ENCODE data around the gene DENND1B. TPM values are rescaled to one million over a fixed set of nuclear protein-coding genes. Genes with fewer than 3 reads are reported as not detected.

DENND1B gene
- total RNA-seq, 5 donors from 2014 or later (not counting 1 experiment from before 2014, with no cell fraction given), result 13.6 to 29.8 (median 15.8) TPM

DNA sequence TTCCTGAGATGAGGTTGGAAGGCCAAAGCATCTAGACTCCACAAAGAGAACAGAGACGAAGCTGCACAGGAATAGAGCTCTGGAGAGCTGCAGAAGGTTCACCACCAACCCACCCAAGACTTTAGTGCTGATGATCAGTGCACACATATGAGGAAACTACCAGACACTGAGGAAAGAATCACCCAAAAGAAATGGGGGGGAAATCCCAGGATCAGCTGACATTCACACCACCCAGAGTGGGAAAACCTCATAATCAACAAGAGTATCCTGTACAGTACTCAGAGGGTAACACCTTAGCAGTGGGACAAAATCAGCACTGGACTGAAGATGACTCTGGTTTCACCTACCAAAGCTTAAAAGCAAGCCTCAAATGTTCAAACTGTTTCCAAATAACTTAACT, 36.4 kb downstream of the DENND1B start:
- H3K27ac ChIP-seq (ENCODE audit: low read length), result no peak overlapping the region
- H3K4me1 Mint-ChIP-seq, result peaks cover 64 to 69% (median 66%) of the 10 kb centered on the region in 3 donors
- ChIA-PET POLR2A (no interaction called here), CTCF (no interaction called here)
- H3K4me1 ChIP-seq (ENCODE audit: control insufficient read depth in 1 of 2, extremely low read depth in 1 of 2, insufficient read depth in 2 of 2, low read length in 2 of 2), result peaks cover 0 to 2% of the 10 kb centered on the region in 2 experiments
- DNase-seq (peak in 1 of 35 experiments; percentile 9), ATAC-seq (replicated peaks in 1 of 4) (no peak)
- H3K36me3 Mint-ChIP-seq, result peaks cover 8% of the 10 kb centered on the region
- H3K36me3 ChIP-seq (ENCODE audit: control insufficient read depth in 2 of 2, extremely low read depth in 1 of 2, insufficient read depth in 1 of 2, low read length in 1 of 2), result no peaks in the 10 kb centered on the region
- no peak overlapping the region for H3K4me3 ChIP-seq (ENCODE audit: control insufficient read depth in 1 of 2, extremely low read depth in 1 of 2, low read length in 1 of 2)
- no peak overlapping the region for H3K4me3 Mint-ChIP-seq
- H3K9me3 ChIP-seq, result no peaks in the 10 kb centered on the region
- peaks cover 0 to 5% (median 0%) of the 10 kb centered on the region in 3 donors for H3K9me3 Mint-ChIP-seq
- H3K27ac Mint-ChIP-seq, result no peak overlapping the region
- WGBS (ENCODE audit: insufficient coverage), result no CpG with 5 or more reads among the region's 1 CpG
- no peaks in the 10 kb centered on the region for H3K27me3 ChIP-seq (replicated peaks in 1 of 2; ENCODE audit: control insufficient read depth in 2 of 2, extremely low read depth in 1 of 2, insufficient read depth in 2 of 2, low read length in 1 of 2)
- H3K27me3 Mint-ChIP-seq, result no peaks in the 10 kb centered on the region

DNA sequence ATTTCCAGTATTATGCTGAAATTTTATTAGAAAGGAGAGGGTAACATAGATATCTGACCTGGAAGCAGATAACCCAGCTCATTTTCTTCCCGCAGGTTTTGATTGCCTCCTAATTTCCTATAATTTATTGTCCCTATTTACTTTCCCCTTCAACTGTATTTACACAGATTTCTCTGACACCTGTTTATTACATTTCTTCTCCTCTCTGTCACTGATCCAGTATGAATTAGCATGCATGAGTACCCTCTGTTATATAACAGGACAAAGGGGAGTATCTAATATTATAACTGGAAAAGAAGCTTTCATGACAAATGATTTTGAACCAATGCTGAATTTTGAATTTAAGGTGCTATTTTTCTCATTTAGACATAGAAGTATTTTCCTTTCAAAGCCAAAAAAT, 37.4 kb downstream of the DENND1B start:
- H3K9me3 Mint-ChIP-seq, result peaks cover 0 to 5% (median 0%) of the 10 kb centered on the region in 3 donors
- peaks cover 56 to 67% (median 62%) of the 10 kb centered on the region in 3 donors for H3K4me1 Mint-ChIP-seq
- H3K4me3 Mint-ChIP-seq, result no peak overlapping the region
- ATAC-seq (replicated peaks in 1 of 4) (no peak), DNase-seq (no peak)
- ChIA-PET CTCF (no interaction called here), POLR2A (no interaction called here)
- no peaks in the 10 kb centered on the region for H3K27me3 Mint-ChIP-seq
- no peaks in the 10 kb centered on the region for H3K27me3 ChIP-seq (replicated peaks in 1 of 2; ENCODE audit: control insufficient read depth in 2 of 2, extremely low read depth in 1 of 2, insufficient read depth in 2 of 2, low read length in 1 of 2)
- no peaks in the 10 kb centered on the region for H3K4me1 ChIP-seq (ENCODE audit: control insufficient read depth in 1 of 2, extremely low read depth in 1 of 2, insufficient read depth in 2 of 2, low read length in 2 of 2)
- peaks cover 14% of the 10 kb centered on the region for H3K36me3 Mint-ChIP-seq
- H3K27ac Mint-ChIP-seq, result no peak overlapping the region
- H3K4me3 ChIP-seq (ENCODE audit: control insufficient read depth in 1 of 2, extremely low read depth in 1 of 2, low read length in 1 of 2), result no peak overlapping the region
- WGBS (ENCODE audit: insufficient coverage), result 80% methylated on average over 1 of the region's 1 CpG
- no peaks in the 10 kb centered on the region for H3K36me3 ChIP-seq (ENCODE audit: control insufficient read depth in 2 of 2, extremely low read depth in 1 of 2, insufficient read depth in 1 of 2, low read length in 1 of 2)
- no peak overlapping the region for H3K27ac ChIP-seq (ENCODE audit: low read length)
- no peaks in the 10 kb centered on the region for H3K9me3 ChIP-seq

DNA sequence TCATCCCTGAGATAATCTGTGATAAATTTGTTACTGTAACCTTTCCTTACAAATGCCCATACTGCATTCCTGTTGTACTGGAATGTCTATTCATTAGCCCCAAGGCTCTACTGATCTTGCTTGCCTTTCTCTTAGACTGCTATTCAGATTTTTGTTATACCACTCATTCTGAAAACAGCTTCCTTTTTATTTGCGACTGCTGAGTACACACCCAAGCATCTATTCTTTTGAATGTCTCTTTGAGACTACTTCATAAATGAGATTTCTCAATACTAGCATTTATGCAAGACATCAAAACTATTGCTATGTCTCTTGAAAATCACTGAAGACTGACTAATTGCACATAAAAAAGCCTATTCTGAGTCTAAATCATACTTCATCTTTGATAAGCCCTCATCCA, 38.6 kb downstream of the DENND1B start:
- Mint-ChIP-seq H3K4me3 (no peak overlapping the region), H3K27me3 (no peaks in the 10 kb centered on the region), H3K9me3 (peaks cover 0 to 5% (median 0%) of the 10 kb centered on the region in 3 donors), H3K4me1 (peaks cover 49 to 68% (median 65%) of the 10 kb centered on the region in 3 donors), H3K36me3 (peaks cover 26% of the 10 kb centered on the region), H3K27ac (no peak overlapping the region)
- CTCF ChIA-PET, result interaction anchor here (0.6 kb wide), 2 partner anchors 25 to 484 kb away, joined by 3 to 4 read pairs; no protein-coding TSS in a partner anchor
- POLR2A ChIA-PET, result interaction anchor here in 1 of 2 donors (0.6 kb wide), 2 partner anchors 16 to 43 kb away, joined by 4 to 7 read pairs; no protein-coding TSS in a partner anchor
- Histone ChIP-seq H3K36me3 (ENCODE audit: control insufficient read depth in 2 of 2, extremely low read depth in 1 of 2, insufficient read depth in 1 of 2, low read length in 1 of 2) (no peaks in the 10 kb centered on the region), H3K9me3 (no peaks in the 10 kb centered on the region), H3K4me3 (ENCODE audit: control insufficient read depth in 1 of 2, extremely low read depth in 1 of 2, low read length in 1 of 2) (no peak overlapping the region), H3K27me3 (replicated peaks in 1 of 2; ENCODE audit: control insufficient read depth in 2 of 2, extremely low read depth in 1 of 2, insufficient read depth in 2 of 2, low read length in 1 of 2) (no peaks in the 10 kb centered on the region), H3K27ac (ENCODE audit: low read length) (no peak overlapping the region), H3K4me1 (ENCODE audit: control insufficient read depth in 1 of 2, extremely low read depth in 1 of 2, insufficient read depth in 2 of 2, low read length in 2 of 2) (no peaks in the 10 kb centered on the region)
- no peak for ATAC-seq (replicated peaks in 1 of 4)
- no peak for DNase-seq
- 45% methylated on average over 1 of the region's 1 CpG for WGBS (ENCODE audit: insufficient coverage)

DNA sequence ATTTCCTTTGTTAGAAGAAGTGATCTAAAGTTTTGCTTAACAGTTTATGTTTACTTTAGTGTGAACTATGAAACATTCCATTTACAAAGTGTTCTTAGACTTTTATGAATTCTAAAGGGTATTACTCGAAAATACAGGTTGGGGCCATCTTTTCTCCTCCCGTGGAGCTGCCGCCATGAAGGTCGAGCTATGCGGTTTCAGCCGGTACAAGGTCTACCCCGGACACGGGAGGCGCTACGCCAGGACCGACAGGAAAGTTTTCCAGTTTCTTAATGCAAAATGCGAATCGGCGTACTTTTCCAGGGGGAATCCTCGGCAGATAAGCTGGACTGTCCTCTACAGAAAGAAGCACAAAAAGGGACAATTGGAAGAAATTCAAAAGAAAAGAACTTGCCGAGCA, 39.8 kb downstream of the DENND1B start:
- 96% methylated on average over 16 of the region's 16 CpGs for WGBS (ENCODE audit: insufficient coverage)
- H3K4me3 Mint-ChIP-seq, result no peak overlapping the region
- ATAC-seq (replicated peaks in 1 of 4), result no peak
- H3K27me3 Mint-ChIP-seq, result no peaks in the 10 kb centered on the region
- Histone ChIP-seq H3K4me1 (ENCODE audit: control insufficient read depth in 1 of 2, extremely low read depth in 1 of 2, insufficient read depth in 2 of 2, low read length in 2 of 2) (no peaks in the 10 kb centered on the region), H3K36me3 (ENCODE audit: control insufficient read depth in 2 of 2, extremely low read depth in 1 of 2, insufficient read depth in 1 of 2, low read length in 1 of 2) (no peaks in the 10 kb centered on the region), H3K27ac (ENCODE audit: low read length) (no peak overlapping the region), H3K4me3 (ENCODE audit: control insufficient read depth in 1 of 2, extremely low read depth in 1 of 2, low read length in 1 of 2) (no peak overlapping the region), H3K9me3 (no peaks in the 10 kb centered on the region), H3K27me3 (replicated peaks in 1 of 2; ENCODE audit: control insufficient read depth in 2 of 2, extremely low read depth in 1 of 2, insufficient read depth in 2 of 2, low read length in 1 of 2) (no peaks in the 10 kb centered on the region)
- peaks cover 0 to 5% (median 0%) of the 10 kb centered on the region in 3 donors for H3K9me3 Mint-ChIP-seq
- no peak overlapping the region for H3K27ac Mint-ChIP-seq
- ChIA-PET CTCF (interaction anchor here in 1 of 2 donors (0.5 kb wide), 1 partner anchor 74 kb away, joined by 3 read pairs; no protein-coding TSS in a partner anchor), POLR2A (no interaction called here)
- peaks cover 28% of the 10 kb centered on the region for H3K36me3 Mint-ChIP-seq
- H3K4me1 Mint-ChIP-seq, result peaks cover 46 to 64% (median 64%) of the 10 kb centered on the region in 3 donors
- no peak for DNase-seq

DNA sequence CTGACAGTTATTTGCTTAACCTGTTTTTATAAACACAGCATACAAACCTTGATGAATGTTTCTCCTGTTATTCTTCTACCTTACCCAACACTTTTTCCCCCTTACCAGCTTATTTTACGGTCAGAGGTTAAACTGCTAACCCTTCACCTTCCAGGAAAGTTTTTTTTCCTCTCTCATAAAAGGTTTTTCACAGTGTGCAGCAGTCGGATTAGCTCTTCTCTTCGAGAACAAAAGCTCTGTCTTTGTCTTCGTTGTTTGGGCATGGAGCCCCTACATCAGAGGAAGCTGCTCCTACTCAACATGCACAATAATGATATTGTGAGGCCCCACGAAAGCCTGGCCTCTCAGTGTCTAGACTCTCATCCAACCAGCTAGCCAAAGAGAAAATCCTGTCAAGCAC, 42.0 kb downstream of the DENND1B start:
- CTCF ChIA-PET, result no interaction called here

DNA sequence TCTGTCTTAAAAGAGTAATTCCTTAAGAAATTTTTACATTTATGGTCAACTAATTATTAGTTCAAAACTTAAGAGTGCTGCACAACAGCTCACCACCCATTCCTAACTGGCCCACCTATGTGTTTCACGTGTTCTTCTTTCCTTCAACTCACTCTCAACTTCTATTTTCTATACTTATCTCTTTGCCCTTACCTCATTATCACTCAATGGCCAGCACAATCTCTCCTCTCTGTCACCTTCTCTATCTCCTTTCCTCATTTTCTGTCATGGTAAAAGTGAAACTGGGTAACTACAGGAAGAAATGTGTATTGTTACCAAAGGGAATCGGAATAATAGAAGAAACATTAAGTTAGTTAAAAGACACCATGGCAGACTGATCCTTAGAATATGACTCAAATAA, 43.1 kb downstream of the DENND1B start:
- DNase-seq (no peak), ATAC-seq (replicated peaks in 1 of 4) (no peak)
- 100% methylated on average over 1 of the region's 2 CpGs for WGBS (ENCODE audit: insufficient coverage)
- H3K4me1 Mint-ChIP-seq, result peaks cover 17 to 39% (median 34%) of the 10 kb centered on the region in 3 donors
- H3K27ac ChIP-seq (ENCODE audit: low read length), result no peak overlapping the region
- no peak overlapping the region for H3K27ac Mint-ChIP-seq
- no peaks in the 10 kb centered on the region for H3K4me1 ChIP-seq (ENCODE audit: control insufficient read depth in 1 of 2, extremely low read depth in 1 of 2, insufficient read depth in 2 of 2, low read length in 2 of 2)
- no peaks in the 10 kb centered on the region for H3K27me3 ChIP-seq (replicated peaks in 1 of 2; ENCODE audit: control insufficient read depth in 2 of 2, extremely low read depth in 1 of 2, insufficient read depth in 2 of 2, low read length in 1 of 2)
- ChIA-PET POLR2A (interaction anchor here in 1 of 2 donors (0.7 kb wide), 1 partner anchor 14 kb away, joined by 4 read pairs; no protein-coding TSS in a partner anchor), CTCF (no interaction called here)
- H3K36me3 ChIP-seq (ENCODE audit: control insufficient read depth in 2 of 2, extremely low read depth in 1 of 2, insufficient read depth in 1 of 2, low read length in 1 of 2), result no peaks in the 10 kb centered on the region
- H3K4me3 Mint-ChIP-seq, result no peak overlapping the region
- peaks cover 44% of the 10 kb centered on the region for H3K36me3 Mint-ChIP-seq
- no peak overlapping the region for H3K4me3 ChIP-seq (ENCODE audit: control insufficient read depth in 1 of 2, extremely low read depth in 1 of 2, low read length in 1 of 2)
- H3K9me3 Mint-ChIP-seq, result peaks cover 0 to 20% (median 13%) of the 10 kb centered on the region in 3 donors
- no peaks in the 10 kb centered on the region for H3K27me3 Mint-ChIP-seq
- H3K9me3 ChIP-seq, result peaks cover 2% of the 10 kb centered on the region

More for the DNA sequence above, 42.0 kb downstream of the DENND1B start:
- Mint-ChIP-seq H3K36me3 (peaks cover 36% of the 10 kb centered on the region), H3K4me3 (no peak overlapping the region), H3K27me3 (no peaks in the 10 kb centered on the region), H3K27ac (no peak overlapping the region), H3K4me1 (peaks cover 26 to 47% (median 43%) of the 10 kb centered on the region in 3 donors), H3K9me3 (peaks cover 0 to 13% (median 7%) of the 10 kb centered on the region in 3 donors)
- H3K9me3 ChIP-seq, result no peaks in the 10 kb centered on the region
- 94% methylated on average over 3 of the region's 5 CpGs for WGBS (ENCODE audit: insufficient coverage)
- H3K4me3 ChIP-seq (ENCODE audit: control insufficient read depth in 1 of 2, extremely low read depth in 1 of 2, low read length in 1 of 2), result no peak overlapping the region
- H3K4me1 ChIP-seq (ENCODE audit: control insufficient read depth in 1 of 2, extremely low read depth in 1 of 2, insufficient read depth in 2 of 2, low read length in 2 of 2), result no peaks in the 10 kb centered on the region
- no peak for ATAC-seq (replicated peaks in 1 of 4)
- no peak for DNase-seq
- H3K27me3 ChIP-seq (replicated peaks in 1 of 2; ENCODE audit: control insufficient read depth in 2 of 2, extremely low read depth in 1 of 2, insufficient read depth in 2 of 2, low read length in 1 of 2), result no peaks in the 10 kb centered on the region
- no peak overlapping the region for H3K27ac ChIP-seq (ENCODE audit: low read length)
- POLR2A ChIA-PET, result no interaction called here
- no peaks in the 10 kb centered on the region for H3K36me3 ChIP-seq (ENCODE audit: control insufficient read depth in 2 of 2, extremely low read depth in 1 of 2, insufficient read depth in 1 of 2, low read length in 1 of 2)

Measured in T-cell (primary cell).